HCT116 (cell line): ENCODE data around the gene FAM163B. TPM values are rescaled to one million over a fixed set of nuclear protein-coding genes. Genes with fewer than 3 reads are reported as not detected.

Experiments
- ATAC-seq: fragments of 200-7000 bp; cut with Tn5 transposase; 2 replicates; pipeline ENCODE4 v1.9.1; 2020; ENCODE audit warnings: mild to moderate bottlenecking, moderate library complexity
- BruUV-seq: library from RNA; stranded (reverse); fragments of 400-500 nt; replicated peaks from 2 replicates; lab custom pipeline; 2021; lab: Mats Ljungman, UMichigan
- CTCF ChIA-PET: fragments of 300-600 bp; sonication (Branson Sonifier 250); formaldehyde crosslinking; loops from one replicate; lab custom pipeline; 2021; ENCODE audit warnings: antibody characterized with exemption; lab: Charles Lee
- POLR2A ChIA-PET: fragments of 300-600, 350-600 bp; sonication (Branson Sonifier 250); formaldehyde crosslinking; loops from one replicate; lab custom pipeline; 2021; ENCODE audit warnings: antibody characterized with exemption; lab: Charles Lee
- RAD21 ChIA-PET, 2 experiments: fragments of 300-600 bp; sonication (Branson Sonifier 250); formaldehyde crosslinking; loops; one replicate each; lab custom pipeline; 2023; ENCODE audit warnings: low total read pairs in 2 of 2; ENCODE audit not compliant: uncharacterized antibody in 2 of 2, unreplicated experiment in 2 of 2, low non-redundant PET in 1 of 2; lab: Charles Lee
- DNase-seq: peaks from one replicate; pipeline ENCODE4 v3.0.0-alpha.2; 2010; ENCODE audit warnings: low read depth, low spot score
- H2AFZ ChIP-seq: fragments of 200-600 bp; shearing (Covaris generic), sonication (generic); 2 replicates; pipeline ENCODE4 v1.6.1; 2017; ENCODE audit warnings: low read depth, mixed run types, mixed read lengths, antibody characterized with exemption, low read length; ENCODE audit not compliant: poor library complexity, severe bottlenecking
- H3K27ac ChIP-seq: 2 replicates; pipeline ENCODE4 v1.5.1; 2012; ENCODE audit warnings: low read depth, low read length
- H3K27me3 ChIP-seq: fragments of 200-600 bp; sonication (generic); 2 replicates; pipeline ENCODE4 v1.6.1; 2016; ENCODE audit warnings: mixed run types, low read length, mixed read lengths; ENCODE audit not compliant: insufficient read depth
- H3K36me3 ChIP-seq, 2 experiments: fragments of 200-500 bp in 1 of 2; fragments of 200-600 bp in 1 of 2; sonication (Bioruptor generic) in 1 of 2; sonication (generic) in 1 of 2; 2 replicates each; pipeline versions ENCODE4 v1.5.1 to v1.6.1; 2014 to 2016; ENCODE audit warnings: low read length in 2 of 2, inconsistent platforms in 1 of 2, mixed read lengths in 1 of 2, mixed run types in 1 of 2; ENCODE audit not compliant: insufficient read depth in 2 of 2, control insufficient read depth in 1 of 2
- H3K4me1 ChIP-seq, 2 experiments: fragments of 200-600 bp in 1 of 2; sonication (generic) in 1 of 2; 2 replicates each; pipeline versions ENCODE4 v1.5.1 to v1.6.1; 2012 to 2017; ENCODE audit warnings: low read length in 2 of 2, inconsistent platforms in 1 of 2, mild to moderate bottlenecking in 1 of 2, mixed read lengths in 1 of 2, mixed run types in 1 of 2, moderate library complexity in 1 of 2; ENCODE audit not compliant: insufficient read depth in 2 of 2, control insufficient read depth in 1 of 2
- H3K4me2 ChIP-seq: fragments of 200-600 bp; sonication (generic); 2 replicates; pipeline ENCODE4 v1.6.1; 2017; ENCODE audit warnings: mixed run types, low read length, mixed read lengths
- H3K4me3 ChIP-seq, 2 experiments: fragments of 200-600 bp in 1 of 2; sonication (generic) in 1 of 2; replicated peaks in 1 of 2; 2 replicates each; pipeline ENCODE4 v1.5.1; 2011 to 2016; ENCODE audit warnings: low read length in 2 of 2, control low read depth in 1 of 2, low read depth in 1 of 2, mild to moderate bottlenecking in 1 of 2, mixed read lengths in 1 of 2, mixed run types in 1 of 2
- H3K79me2 ChIP-seq: fragments of 200-600 bp; sonication (generic); 2 replicates; pipeline ENCODE4 v1.6.1; 2017; ENCODE audit warnings: mild to moderate bottlenecking, mixed run types, low read length, moderate library complexity, mixed read lengths; ENCODE audit not compliant: insufficient read depth
- H3K9ac ChIP-seq: fragments of 200-600 bp; sonication (generic); 2 replicates; pipeline ENCODE4 v1.6.1; 2016; ENCODE audit warnings: low read length, mixed read lengths
- H3K9me2 ChIP-seq: fragments of 200-600 bp; sonication (generic), shearing (Covaris generic); 2 replicates; pipeline ENCODE4 v1.6.1; 2017; ENCODE audit warnings: mixed run types, mild to moderate bottlenecking, moderate library complexity; ENCODE audit not compliant: insufficient read depth
- H3K9me3 ChIP-seq, 2 experiments: fragments of 200-500 bp in 1 of 2; fragments of 200-600 bp in 1 of 2; sonication (Bioruptor generic) in 1 of 2; sonication (generic) in 1 of 2; 2 replicates each; pipeline ENCODE4 v1.6.1; 2014 to 2017; ENCODE audit warnings: low read length in 2 of 2, mixed read lengths in 2 of 2, inconsistent platforms in 1 of 2, low read depth in 1 of 2, mild to moderate bottlenecking in 1 of 2, mixed run types in 1 of 2, moderate library complexity in 1 of 2; ENCODE audit not compliant: control insufficient read depth in 1 of 2, insufficient read depth in 1 of 2
- H4K20me1 ChIP-seq: fragments of 200-600 bp; sonication (generic), shearing (Covaris generic); 2 replicates; pipeline ENCODE4 v1.6.1; 2017; ENCODE audit warnings: mixed run types, mild to moderate bottlenecking, moderate library complexity; ENCODE audit not compliant: insufficient read depth
- CEBPB ChIP-seq: IDR thresholded peaks from 2 replicates; pipeline ENCODE4 v1.6.1; 2012; ENCODE audit warnings: low read depth
- CTCF ChIP-seq, 3 experiments: fragments of 200-600 bp in 1 of 3; sonication (generic) in 1 of 3; IDR thresholded peaks in 2 of 3; conservative IDR thresholded peaks in 1 of 3; 2 replicates each; pipeline ENCODE4 v1.5.1; 2012 to 2017; ENCODE audit warnings: low read depth in 2 of 3, low read length in 2 of 3, antibody characterized with exemption in 1 of 3, borderline replicate concordance in 1 of 3, control low read depth in 1 of 3, mild to moderate bottlenecking in 1 of 3, mixed read lengths in 1 of 3, mixed run types in 1 of 3, moderate library complexity in 1 of 3; ENCODE audit not compliant: insufficient read depth in 1 of 3
- EGR1 ChIP-seq: IDR thresholded peaks from 2 replicates; pipeline ENCODE4 v1.6.1; 2012; ENCODE audit warnings: low read depth
- FOSL1 ChIP-seq: IDR thresholded peaks from 2 replicates; pipeline ENCODE4 v1.6.1; 2012; ENCODE audit warnings: low read depth
- POLR2AphosphoS5 ChIP-seq: IDR thresholded peaks from 2 replicates; pipeline ENCODE4 v1.6.1; 2011; ENCODE audit warnings: mild to moderate bottlenecking, low read depth, low read length, moderate library complexity
- REST ChIP-seq: IDR thresholded peaks from 2 replicates; pipeline ENCODE4 v1.6.1; 2012; ENCODE audit warnings: low read depth
- SIN3A ChIP-seq: IDR thresholded peaks from 2 replicates; pipeline ENCODE4 v1.6.1; 2012; ENCODE audit warnings: low read depth
- intact Hi-C: fragments of 100-400 bp; cut with micrococcal nuclease; formaldehyde crosslinking; loops from 2 replicates; pipeline ENCODE4 v1.10.0; 2022
- total RNA-seq: library from RNA; stranded (reverse); gene quantifications from one replicate; pipeline ENCODE4 v1.2.1, GENCODE V29; 2021; ENCODE audit not compliant: unreplicated experiment

FAM163B gene
- total RNA-seq, 1 experiment from 2014 or later = not detected

GRCh38 chr9:133587466-133587865, 21.7 kb downstream of the FAM163B start:
- H3K27me3 ChIP-seq = no peaks in the 10 kb centered on the region
- no peaks in the 10 kb centered on the region for H3K79me2 ChIP-seq
- ChIA-PET POLR2A (no interaction called here), RAD21 (no interaction called here), CTCF (no interaction called here)
- peaks cover 3 to 17% of the 10 kb centered on the region in 2 experiments for H3K4me1 ChIP-seq
- H3K9me2 ChIP-seq = no peaks in the 10 kb centered on the region
- no TSS peak for BruUV-seq
- no peak overlapping the region for H3K4me3 ChIP-seq
- H3K4me2 ChIP-seq = no peak overlapping the region
- no peaks in the 10 kb centered on the region for H3K36me3 ChIP-seq
- DNase-seq (no peak), ATAC-seq (no peak)
- no peak for TF ChIP-seq POLR2AphosphoS5
- TF ChIP-seq FOSL1 = no peak
- no peak for TF ChIP-seq SIN3A
- TF ChIP-seq CTCF (IDR thresholded peaks at IDR 0.05 in 2 of 3, conservative IDR thresholded peaks at IDR 0.05 in 1 of 3; ENCODE audit: borderline replicate concordance in 1 of 3, insufficient read depth in 1 of 3, low read depth in 2 of 3, low read length in 2 of 3) = no peak
- no peak for TF ChIP-seq REST
- TF ChIP-seq CEBPB = no peak
- TF ChIP-seq EGR1 = no peak
- intact Hi-C loops = no loop called here
- no peak overlapping the region for H3K9ac ChIP-seq
- H3K27ac ChIP-seq = no peak overlapping the region
- H3K9me3 ChIP-seq = peaks cover 0 to 4% of the 10 kb centered on the region in 2 experiments; a peak in 1 of 4 replicates
- H2AFZ ChIP-seq = no peak overlapping the region
- no peaks in the 10 kb centered on the region for H4K20me1 ChIP-seq
